Measurements from ENCODE around the gene SETD1A.

- TF ChIP-seq CREB5 (CRISPR knock-in tag; IDR thresholded peaks at IDR 0.05): no peak
- TF ChIP-seq CTCF (IDR thresholded peaks at IDR 0.05 in 2 of 3, conservative IDR thresholded peaks at IDR 0.05 in 1 of 3; ENCODE audit: insufficient read depth in 2 of 3, low read depth in 1 of 3, low read length in 3 of 3): no peak
- TF ChIP-seq CEBPB (tag; IDR thresholded peaks at IDR 0.05): no peak
- TF ChIP-seq SRF (CRISPR knock-in tag; IDR thresholded peaks at IDR 0.05): no peak
- no peak for TF ChIP-seq PHF21A (IDR thresholded peaks at IDR 0.05; ENCODE audit: borderline replicate concordance, low read depth)
- no peak for TF ChIP-seq SRSF1 (IDR thresholded peaks at IDR 0.05; ENCODE audit: low read depth, low read length)
- TF ChIP-seq CHD2 (IDR thresholded peaks at IDR 0.05; ENCODE audit: low read depth, low read length): no peak
- TF ChIP-seq NFIC (IDR thresholded peaks at IDR 0.05): no peak
- no peak for TF ChIP-seq ZNF639 (CRISPR knock-in tag; conservative IDR thresholded peaks at IDR 0.05 in 1 of 2, IDR thresholded peaks at IDR 0.05 in 1 of 2)
These were observed 7.9 kb downstream of the SETD1A start for GRCh38 chr16:30965436-30965835.
